B cell (primary cell): ENCODE results near the gene BMERB1.

Source experiments
- CTCF ChIP-seq: fragments of 200-600 bp; IDR thresholded peaks from one replicate; pipeline ENCODE4 v1.8.0; 2022; ENCODE audit warnings: antibody characterized with exemption, mild to moderate bottlenecking
- EZH2 ChIP-seq: IDR thresholded peaks from 2 replicates; pipeline ENCODE4 v1.6.1; 2012; ENCODE audit warnings: borderline replicate concordance, low read depth, mild to moderate bottlenecking, moderate library complexity, low read length; ENCODE audit not compliant: insufficient read depth, poor library complexity, severe bottlenecking

- TF ChIP-seq CTCF = no peak
- no peak for TF ChIP-seq EZH2
These were observed 53.2 kb downstream of the BMERB1 start for GRCh38 chr16:15487336-15488284.
